GM21423 (cell line): ENCODE results near the gene RAB33A.

Source experiments
- ATAC-seq: cut with Tn5 transposase; IDR thresholded peaks from one replicate; pipeline ENCODE4 v1.9.1; 2021; ENCODE audit warnings: mild to moderate bottlenecking, moderate library complexity; ENCODE audit not compliant: unreplicated experiment

Gene RAB33A

GRCh38 chrX:130172127-130172845 lies 524 bp downstream of the RAB33A start:
- ATAC-seq, result no peak

GRCh38 chrX:130173190-130173895 lies 1.6 kb downstream of the RAB33A start:
- peak; percentile 35 for ATAC-seq

GRCh38 chrX:130174045-130174704 lies 2.4 kb downstream of the RAB33A start:
- no peak for ATAC-seq

- no peak for ATAC-seq
Observed at GRCh38 chrX:130174937-130175336, 3.2 kb downstream of the RAB33A start.

- ATAC-seq, result peak; percentile 87
Observed at GRCh38 chrX:130176354-130176776, 4.6 kb downstream of the RAB33A start.

- ATAC-seq, result no peak
Observed at GRCh38 chrX:130176942-130177341, 5.2 kb downstream of the RAB33A start.

- ATAC-seq, result no peak
Observed at GRCh38 chrX:130179170-130179569, 7.4 kb downstream of the RAB33A start.

GRCh38 chrX:130179579-130180215 lies 7.9 kb downstream of the RAB33A start:
- ATAC-seq, result no peak

- ATAC-seq, result no peak
Observed at GRCh38 chrX:130184168-130184567, 12.4 kb downstream of the RAB33A start.

GRCh38 chrX:130184857-130185256 lies 13.1 kb downstream of the RAB33A start:
- no peak for ATAC-seq

GRCh38 chrX:130186651-130187050 lies 14.9 kb downstream of the RAB33A start:
- ATAC-seq, result no peak

- no peak for ATAC-seq
Observed at GRCh38 chrX:130190801-130191200, 19.0 kb downstream of the RAB33A start.

GRCh38 chrX:130196466-130196865 lies 24.7 kb downstream of the RAB33A start:
- ATAC-seq, result no peak

GRCh38 chrX:130197464-130197863 lies 25.7 kb downstream of the RAB33A start:
- ATAC-seq, result no peak

GRCh38 chrX:130204647-130205046 lies 32.9 kb downstream of the RAB33A start:
- no peak for ATAC-seq

- ATAC-seq, result no peak
Observed at GRCh38 chrX:130211415-130212186, 39.8 kb downstream of the RAB33A start.

GRCh38 chrX:130212371-130212770 lies 40.6 kb downstream of the RAB33A start:
- ATAC-seq, result no peak

- ATAC-seq, result no peak
Observed at GRCh38 chrX:130213376-130213775, 41.6 kb downstream of the RAB33A start.

GRCh38 chrX:130216320-130216719 lies 44.6 kb downstream of the RAB33A start:
- no peak for ATAC-seq

GRCh38 chrX:130224810-130225209 lies 53.0 kb downstream of the RAB33A start:
- no peak for ATAC-seq

- ATAC-seq, result no peak
Observed at GRCh38 chrX:130228871-130229270, 57.1 kb downstream of the RAB33A start.
